ENCODE data around the gene EDEM3.
"Not testable (repeated sequence)": the region's sequence is repeated elsewhere in the genome, so short reads cannot be mapped to it uniquely, and the experiment has no call there.

EDEM3 gene

DNA sequence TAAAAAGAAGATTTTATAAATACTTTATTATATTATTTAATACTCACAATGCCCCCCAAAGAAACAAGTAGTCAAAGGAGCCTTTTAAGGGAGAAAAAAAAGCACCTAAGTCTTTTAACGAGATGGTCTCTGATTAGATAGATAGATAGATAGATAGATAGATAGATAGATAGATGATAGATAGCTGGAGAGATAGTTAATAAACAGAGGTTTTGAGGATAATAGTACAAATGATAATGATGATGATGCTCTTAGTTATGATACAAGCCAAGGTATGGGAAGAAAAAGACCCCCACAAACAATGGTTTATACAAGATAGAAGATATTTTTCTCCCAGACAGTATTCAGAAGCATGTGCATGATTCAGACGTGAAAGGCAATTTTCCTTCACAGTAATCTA is 14.6 kb upstream of the EDEM3 start:
- DNase-seq, result no peak

GRCh38 chr1:184768467-184768866 is 13.8 kb upstream of the EDEM3 start:
- DNase-seq, result no peak

- DNase-seq, result no peak
Measured at GRCh38 chr1:184767591-184767990, 12.9 kb upstream of the EDEM3 start.

- no peak for DNase-seq
Measured at GRCh38 chr1:184764483-184764882, 9.8 kb upstream of the EDEM3 start.

DNA sequence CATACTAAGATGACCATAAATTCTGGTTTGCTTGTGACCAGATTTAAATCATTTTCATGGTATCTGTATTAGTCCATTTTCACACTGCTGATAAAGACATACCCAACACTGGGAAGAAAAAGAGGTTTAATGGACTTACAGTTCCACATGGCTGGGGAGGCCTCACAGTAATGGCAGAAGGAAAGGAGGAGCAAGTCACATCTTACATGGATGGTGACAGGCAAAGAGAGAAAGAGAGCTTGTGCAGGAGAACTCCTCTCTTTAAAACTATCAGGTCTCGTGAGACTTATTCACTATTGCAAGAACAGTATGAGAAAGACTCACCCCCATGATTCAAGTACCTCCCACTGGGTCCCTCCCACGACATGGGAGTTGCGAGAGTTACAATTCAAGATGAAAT is 8.9 kb upstream of the EDEM3 start:
- DNase-seq, result not testable (repeated sequence)

DNA sequence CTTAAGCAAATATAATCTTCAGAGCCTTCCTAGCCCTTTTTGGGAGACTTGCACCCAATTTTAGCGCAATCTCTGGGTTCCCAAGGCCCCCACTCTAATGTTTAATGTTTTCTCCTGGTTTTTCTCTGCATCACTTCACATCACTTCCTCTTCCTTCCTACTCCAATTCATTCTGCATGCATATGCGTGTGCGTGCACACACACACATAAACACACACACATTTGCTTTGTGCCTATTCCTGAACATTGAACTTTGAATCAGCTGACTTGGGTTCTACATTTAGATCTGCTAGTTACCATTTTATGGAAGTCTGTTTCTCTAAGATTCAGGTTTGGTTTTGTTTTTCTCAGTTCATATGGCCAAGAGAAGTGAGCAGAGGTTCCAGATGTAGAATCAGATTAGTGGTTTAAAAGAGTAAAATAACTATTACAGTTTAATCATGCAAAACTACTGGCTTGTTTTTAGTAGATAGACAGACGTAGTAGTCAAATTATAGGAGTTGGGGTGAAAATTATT is 7.4 kb upstream of the EDEM3 start:
- no peak for DNase-seq

GRCh38 chr1:184759651-184760050 is 5.0 kb upstream of the EDEM3 start:
- DNase-seq, result no peak

- DNase-seq, result no peak
Measured at GRCh38 chr1:184759112-184759511, 4.5 kb upstream of the EDEM3 start.

DNA sequence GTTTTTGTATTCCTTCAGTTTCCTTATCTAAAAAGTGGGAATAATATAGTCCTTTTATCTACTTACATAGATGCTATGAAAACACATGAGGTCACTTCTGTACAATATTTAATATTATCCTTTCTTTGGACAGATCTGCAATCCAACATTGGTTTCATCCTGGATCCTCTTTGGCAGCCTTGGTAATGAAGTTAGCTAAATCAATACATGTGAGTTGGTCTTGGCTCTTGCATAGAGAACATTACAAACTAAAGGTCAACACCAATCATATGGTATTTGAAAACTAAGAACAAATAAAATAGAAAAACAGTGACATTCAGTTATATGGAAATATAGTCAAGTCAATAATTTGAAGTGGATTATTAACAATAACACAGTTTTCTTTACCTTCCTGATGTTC is 3.2 kb upstream of the EDEM3 start:
- no peak for DNase-seq

- DNase-seq, result no peak
Measured at GRCh38 chr1:184757406-184757805, 2.7 kb upstream of the EDEM3 start.

DNA sequence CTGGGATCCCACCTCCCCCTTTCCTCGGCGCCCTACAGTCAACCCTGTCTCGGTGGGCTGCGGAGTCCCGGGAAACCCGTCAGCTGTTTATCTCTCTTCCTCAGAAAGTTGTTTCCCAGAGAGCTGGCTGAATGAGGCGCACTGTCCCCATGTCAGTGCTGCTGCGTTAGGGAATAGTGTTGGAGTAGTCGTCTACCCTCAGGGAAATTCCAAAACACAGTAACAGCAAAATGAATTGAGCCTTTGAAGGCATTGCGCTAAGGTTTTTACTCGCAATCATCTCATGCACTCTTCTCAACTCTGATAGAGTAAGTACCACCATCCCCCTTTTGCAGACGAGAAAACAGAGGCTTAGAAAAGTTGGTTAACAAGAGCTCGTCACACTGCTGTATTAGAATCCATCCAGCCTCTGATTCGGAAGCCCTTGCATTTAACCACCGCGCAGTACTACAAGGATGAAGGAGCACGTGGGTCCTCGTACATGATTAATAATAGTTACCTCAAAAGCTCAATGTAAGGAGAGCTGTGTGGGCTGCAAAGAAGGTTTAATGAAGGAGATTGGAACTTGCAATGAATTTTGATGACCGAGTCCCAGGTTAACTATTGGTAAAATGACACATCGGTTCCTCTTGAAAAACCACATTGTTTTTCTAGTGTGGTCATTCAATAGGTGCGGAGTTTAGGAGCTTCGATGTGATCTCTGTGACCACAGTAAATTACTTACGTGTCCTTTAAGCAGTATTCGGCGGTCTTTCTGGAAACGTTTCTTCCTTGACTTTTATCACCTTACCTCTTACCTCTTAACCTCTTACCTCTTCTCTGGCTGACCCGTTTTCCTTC is 788 bp upstream of the EDEM3 start:
- DNase-seq, result peak; percentile 38

DNA sequence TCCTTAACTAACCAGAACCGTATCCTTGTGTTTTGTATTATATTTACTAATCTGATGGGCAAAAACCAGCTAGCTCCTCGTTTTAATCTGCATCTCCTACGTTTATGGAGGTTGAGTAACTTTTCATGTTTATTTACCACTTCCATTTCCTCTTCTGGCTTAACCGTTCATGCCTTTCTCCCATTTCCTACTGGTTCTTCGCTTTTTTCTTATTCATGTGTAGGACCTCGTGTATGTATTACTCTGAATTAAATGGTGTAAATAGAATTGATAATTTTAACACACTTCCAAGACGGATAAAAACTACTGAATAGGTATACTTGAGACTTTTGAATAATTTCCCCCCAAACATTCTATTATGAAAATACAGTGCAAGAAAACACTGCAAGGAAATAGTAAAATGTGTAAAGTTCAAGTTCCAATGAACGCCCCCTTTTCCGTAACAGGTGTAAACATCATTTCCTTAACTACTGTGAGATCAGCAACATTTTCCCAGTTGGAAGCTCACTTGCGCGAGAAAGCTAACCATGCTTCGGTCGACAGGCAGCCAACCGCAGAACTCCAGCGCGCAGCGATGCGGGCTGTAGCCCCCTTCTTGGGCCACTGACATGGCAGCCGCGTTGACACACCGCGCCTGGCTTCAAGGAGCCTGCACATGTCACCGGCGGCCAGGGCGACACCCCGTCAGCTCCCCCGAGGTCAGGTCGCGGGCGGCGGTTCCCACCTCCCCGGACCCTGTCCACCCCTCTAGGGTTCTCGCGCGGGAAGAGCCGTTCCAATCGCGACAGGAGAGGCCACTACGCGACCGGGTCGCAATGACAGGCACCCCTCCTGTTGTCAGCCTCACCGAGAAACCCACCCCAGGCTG is 816 bp downstream of the EDEM3 start:
- DNase-seq, result peak; percentile 45

GRCh38 chr1:184753117-184753516 is 1.5 kb downstream of the EDEM3 start:
- DNase-seq, result no peak

GRCh38 chr1:184752656-184753055 is 2.0 kb downstream of the EDEM3 start:
- no peak for DNase-seq

GRCh38 chr1:184748740-184749139 is 5.9 kb downstream of the EDEM3 start:
- no peak for DNase-seq

GRCh38 chr1:184747089-184747955 is 7.3 kb downstream of the EDEM3 start:
- no peak for DNase-seq

GRCh38 chr1:184745929-184746638 is 8.6 kb downstream of the EDEM3 start:
- peak; percentile 52 for DNase-seq

DNA sequence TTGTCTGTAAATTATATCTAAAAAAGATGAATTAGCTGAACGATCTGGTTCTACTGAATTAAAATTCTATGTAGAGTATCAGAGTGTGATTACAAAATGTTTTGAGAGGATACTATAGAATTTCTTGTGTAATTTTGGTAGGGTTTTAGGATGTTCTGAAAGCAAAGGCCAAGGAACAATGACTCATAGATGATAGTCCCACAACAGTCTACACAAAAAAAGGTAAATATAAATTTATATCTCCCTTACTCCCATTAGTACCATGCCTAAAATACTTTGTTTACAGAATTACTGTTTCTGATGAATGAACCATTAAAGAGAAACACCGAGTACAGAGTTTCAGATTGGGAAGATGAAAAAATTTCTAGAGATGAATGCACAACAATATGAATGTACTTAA is 9.5 kb downstream of the EDEM3 start:
- DNase-seq, result no peak

DNA sequence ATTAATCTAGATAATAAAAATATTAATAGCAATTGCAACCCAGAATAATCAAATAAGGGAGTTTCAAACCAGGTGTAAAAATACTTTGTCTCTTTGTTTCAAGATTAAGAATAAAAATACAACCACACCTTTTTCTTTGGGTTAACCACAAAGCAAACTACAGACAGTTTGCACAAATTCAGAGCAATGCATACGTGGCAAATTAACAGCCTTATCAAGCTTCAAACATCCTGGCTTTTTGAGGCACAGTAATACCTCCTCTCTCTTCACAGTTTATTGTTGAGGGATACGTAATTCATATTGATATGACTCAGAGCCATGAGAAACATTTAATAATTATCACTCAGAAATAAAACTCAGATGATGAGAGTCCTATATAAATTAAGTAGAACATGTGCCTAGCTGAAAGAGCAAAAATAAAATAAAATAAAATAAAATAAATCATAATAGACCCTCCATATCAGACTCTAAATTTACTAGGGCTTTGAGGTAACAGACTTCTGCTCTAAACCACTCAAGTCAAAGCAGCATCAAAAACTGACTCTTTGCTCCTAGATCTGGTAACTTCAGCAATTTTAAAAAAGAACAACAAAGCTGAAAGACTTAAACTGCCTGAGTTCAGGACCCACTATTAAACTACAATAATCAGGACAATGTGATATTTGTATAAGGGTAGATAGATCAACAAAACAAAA is 11.4 kb downstream of the EDEM3 start:
- DNase-seq, result peak; percentile 75

- no peak for DNase-seq
Measured at GRCh38 chr1:184740344-184740743, 14.3 kb downstream of the EDEM3 start.

DNA sequence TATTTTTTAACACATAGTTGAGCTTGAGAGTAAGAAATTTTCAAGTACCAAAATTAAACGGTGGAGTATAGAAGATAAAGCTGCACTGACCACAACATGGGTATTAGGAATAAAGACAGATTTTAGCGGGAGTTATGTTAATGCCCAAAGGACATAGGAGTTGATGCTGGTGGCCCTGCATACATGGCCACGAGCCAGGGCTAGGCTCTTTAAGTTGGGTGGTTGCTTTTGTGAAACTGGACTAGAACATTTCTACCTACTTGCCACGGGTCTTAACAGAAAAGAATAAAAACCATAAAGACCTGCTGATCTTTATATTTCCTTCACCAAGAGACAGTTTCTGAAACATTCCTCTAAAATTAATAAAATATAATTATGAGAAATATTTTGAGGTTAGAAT is 14.9 kb downstream of the EDEM3 start:
- no peak for DNase-seq

DNA sequence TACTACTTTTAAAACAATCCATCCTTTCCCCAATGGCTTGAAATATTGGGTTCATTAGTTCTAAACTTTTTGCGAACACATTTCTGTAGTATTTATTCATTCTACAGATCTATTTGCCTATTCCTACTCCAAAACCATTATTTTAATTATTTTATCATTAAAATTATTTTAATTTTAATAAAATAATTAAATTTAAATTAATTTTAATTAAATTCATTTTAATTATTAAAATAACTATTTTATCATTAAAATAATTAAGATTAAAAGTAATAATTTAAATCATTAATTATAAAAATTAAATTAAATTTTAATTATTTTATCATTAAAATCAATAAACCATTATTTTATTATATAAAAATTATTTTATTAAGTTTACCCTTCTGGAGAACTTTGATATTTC is 15.6 kb downstream of the EDEM3 start:
- no peak for DNase-seq

Measured in activated CD4-positive, alpha-beta T cell treated with anti-CD3 and anti-CD28 coated beads, Interleukin-10, Interleukin-2, amounts not matched to agents 100 ng/mL and 50 ng/mL, durations not matched to agents 16 hours and 8 hours (primary cell).